Neural crest cell (in vitro differentiated cells): ENCODE measurements around the gene SH3YL1. TPM values are rescaled to one million over a fixed set of nuclear protein-coding genes. Genes with fewer than 3 reads are reported as not detected.

Experiments
- DNase-seq: peaks from one replicate; pipeline ENCODE4 v3.0.0; 2021; ENCODE audit warnings: low read depth, mixed read lengths, low spot score
- H3K27ac Mint-ChIP-seq: one replicate; pipeline ENCODE4 v1.8.0; 2021; ENCODE audit warnings: mild to moderate bottlenecking, mixed read lengths; ENCODE audit not compliant: unreplicated experiment
- H3K27me3 Mint-ChIP-seq: 2 replicates; pipeline ENCODE4 v1.8.0; 2021; ENCODE audit warnings: low read depth, mild to moderate bottlenecking, mixed read lengths
- H3K36me3 Mint-ChIP-seq: 2 replicates; pipeline ENCODE4 v1.8.0; 2021; ENCODE audit warnings: low read depth, mild to moderate bottlenecking, mixed read lengths
- H3K4me1 Mint-ChIP-seq: 2 replicates; pipeline ENCODE4 v1.8.0; 2021; ENCODE audit warnings: mixed read lengths
- H3K4me3 Mint-ChIP-seq: one replicate; pipeline ENCODE4 v1.8.0; 2021; ENCODE audit warnings: mild to moderate bottlenecking, mixed read lengths
- H3K9me3 Mint-ChIP-seq: 2 replicates; pipeline ENCODE4 v1.8.0; 2021; ENCODE audit warnings: mixed read lengths
- CTCF ChIP-seq: fragments of 200-600 bp; sonication (generic); conservative IDR thresholded peaks from 2 replicates; pipeline ENCODE4 v1.5.0; 2021; ENCODE audit warnings: antibody characterized with exemption, mild to moderate bottlenecking
- total RNA-seq: library from RNA; stranded (reverse); gene quantifications from 2 replicates; pipeline ENCODE4 v1.2.1, GENCODE V29; 2021

SH3YL1 gene
- total RNA-seq, 1 donor from 2014 or later: 31.8 TPM

GRCh38 chr2:279956-280649 is 16.3 kb upstream of the SH3YL1 start:
- no peak for TF ChIP-seq CTCF
- Mint-ChIP-seq H3K27ac (no peak overlapping the region), H3K4me3 (no peak overlapping the region), H3K9me3 (no peaks in the 10 kb centered on the region), H3K4me1 (peaks cover 4% of the 10 kb centered on the region), H3K27me3 (peaks cover 9% of the 10 kb centered on the region), H3K36me3 (peaks cover 19% of the 10 kb centered on the region)
- DNase-seq: no peak

GRCh38 chr2:279366-279765 is 15.5 kb upstream of the SH3YL1 start:
- DNase-seq: no peak
- Mint-ChIP-seq H3K4me3 (no peak overlapping the region), H3K27me3 (peaks cover 3% of the 10 kb centered on the region), H3K4me1 (peaks cover 4% of the 10 kb centered on the region), H3K27ac (no peak overlapping the region), H3K36me3 (peaks cover 19% of the 10 kb centered on the region), H3K9me3 (no peaks in the 10 kb centered on the region)
- no peak for TF ChIP-seq CTCF

GRCh38 chr2:278927-279320 is 15.1 kb upstream of the SH3YL1 start:
- peaks cover 3% of the 10 kb centered on the region for H3K27me3 Mint-ChIP-seq
- H3K36me3 Mint-ChIP-seq: peaks cover 19% of the 10 kb centered on the region
- DNase-seq: no peak
- H3K27ac Mint-ChIP-seq: no peak overlapping the region
- no peak for TF ChIP-seq CTCF
- H3K4me3 Mint-ChIP-seq: no peak overlapping the region
- peaks cover 4% of the 10 kb centered on the region for H3K4me1 Mint-ChIP-seq
- H3K9me3 Mint-ChIP-seq: no peaks in the 10 kb centered on the region

- TF ChIP-seq CTCF: no peak
- H3K36me3 Mint-ChIP-seq: peaks cover 19% of the 10 kb centered on the region
- H3K27ac Mint-ChIP-seq: no peak overlapping the region
- no peak for DNase-seq
- H3K4me3 Mint-ChIP-seq: no peak overlapping the region
- no peaks in the 10 kb centered on the region for H3K27me3 Mint-ChIP-seq
- peaks cover 4% of the 10 kb centered on the region for H3K4me1 Mint-ChIP-seq
- H3K9me3 Mint-ChIP-seq: no peaks in the 10 kb centered on the region
Measured at GRCh38 chr2:278312-278926, 14.6 kb upstream of the SH3YL1 start.

GRCh38 chr2:275466-275865 is 11.6 kb upstream of the SH3YL1 start:
- no peak for DNase-seq
- no peak for TF ChIP-seq CTCF
- no peak overlapping the region for H3K4me3 Mint-ChIP-seq
- no peak overlapping the region for H3K27ac Mint-ChIP-seq
- H3K36me3 Mint-ChIP-seq: peaks cover 19% of the 10 kb centered on the region
- no peaks in the 10 kb centered on the region for H3K27me3 Mint-ChIP-seq
- no peaks in the 10 kb centered on the region for H3K9me3 Mint-ChIP-seq
- peaks cover under 1% of the 10 kb centered on the region for H3K4me1 Mint-ChIP-seq
